IMR-90 (cell line): Measurements from ENCODE around the gene CRYGN. TPM values are rescaled to one million over a fixed set of nuclear protein-coding genes. Genes with fewer than 3 reads are reported as not detected.

Experiments
- ATAC-seq: fragments of 200-7000 bp; cut with Tn5 transposase; 2 replicates; pipeline ENCODE4 v1.9.1; 2020; ENCODE audit warnings: low read depth, mild to moderate bottlenecking, moderate library complexity
- BruUV-seq: library from RNA; stranded (reverse); fragments of 400-500 nt; replicated peaks from 2 replicates; lab custom pipeline; 2021; lab: Mats Ljungman, UMichigan
- CTCF ChIA-PET: fragments of 300-600 bp; formaldehyde crosslinking; extraction: SDS; loops from one replicate; lab custom pipeline; 2021; ENCODE audit warnings: antibody characterized with exemption; lab: Yijun Ruan, JAX
- POLR2A ChIA-PET: fragments of 300-600 bp; sonication (Branson Sonifier 250); formaldehyde crosslinking; loops from one replicate; lab custom pipeline; 2022; ENCODE audit warnings: antibody characterized with exemption; ENCODE audit not compliant: unreplicated experiment; lab: Charles Lee
- DNase-seq: peaks from one replicate; pipeline ENCODE4 v3.0.0; 2013
- H2AFZ ChIP-seq: replicated peaks from 2 replicates; pipeline ENCODE3; 2013; ENCODE audit warnings: low read length, mild to moderate bottlenecking; ENCODE audit not compliant: poor library complexity
- H2AK5ac ChIP-seq: 2 replicates; pipeline ENCODE4 v1.6.1; 2013; ENCODE audit warnings: low read depth, low read length, inconsistent platforms
- H2AK9ac ChIP-seq: replicated peaks from 2 replicates; pipeline ENCODE3; 2013; ENCODE audit warnings: mild to moderate bottlenecking, low read depth, low read length, moderate library complexity; ENCODE audit not compliant: poor library complexity
- H2BK120ac ChIP-seq: 2 replicates; pipeline ENCODE4 v1.6.1; 2013; ENCODE audit warnings: low read depth, low read length, inconsistent platforms
- H2BK15ac ChIP-seq: 3 replicates; pipeline ENCODE4 v1.6.1; 2013; ENCODE audit warnings: low read depth, low read length, inconsistent platforms
- H2BK20ac ChIP-seq: 2 replicates; pipeline ENCODE4 v1.6.1; 2013; ENCODE audit warnings: low read depth, mild to moderate bottlenecking, inconsistent platforms, low read length, moderate library complexity
- H2BK5ac ChIP-seq: 2 replicates; pipeline ENCODE4 v1.6.1; 2013; ENCODE audit warnings: mild to moderate bottlenecking, low read depth, low read length, inconsistent platforms; ENCODE audit not compliant: poor library complexity, severe bottlenecking
- H3K14ac ChIP-seq: replicated peaks from 2 replicates; pipeline ENCODE4 v1.6.1; 2013; ENCODE audit warnings: low read depth, low read length, inconsistent platforms
- H3K18ac ChIP-seq: 2 replicates; pipeline ENCODE4 v1.6.1; 2013; ENCODE audit warnings: low read depth, low read length, control low read depth
- H3K23ac ChIP-seq: 2 replicates; pipeline ENCODE4 v1.6.1; 2013; ENCODE audit warnings: low read depth, low read length, inconsistent platforms
- H3K27ac ChIP-seq: 2 replicates; pipeline ENCODE4 v1.5.1; 2013; ENCODE audit warnings: mild to moderate bottlenecking, control low read depth, low read length; ENCODE audit not compliant: insufficient read depth
- H3K27me3 ChIP-seq: 2 replicates; pipeline ENCODE4 v1.6.1; 2013; ENCODE audit warnings: low read length; ENCODE audit not compliant: control insufficient read depth, insufficient read depth
- H3K36me3 ChIP-seq: 2 replicates; pipeline ENCODE4 v1.6.1; 2013; ENCODE audit warnings: low read length, mixed read lengths; ENCODE audit not compliant: control insufficient read depth, insufficient read depth
- H3K4ac ChIP-seq: 2 replicates; pipeline ENCODE4 v1.6.1; 2013; ENCODE audit warnings: low read depth, low read length, inconsistent platforms
- H3K4me1 ChIP-seq: 2 replicates; pipeline ENCODE4 v1.6.1; 2013; ENCODE audit warnings: low read length, mixed read lengths; ENCODE audit not compliant: control insufficient read depth, insufficient read depth
- H3K4me2 ChIP-seq: 2 replicates; pipeline ENCODE4 v1.6.1; 2013; ENCODE audit warnings: low read depth, mild to moderate bottlenecking, control low read depth, low read length, moderate library complexity
- H3K4me3 ChIP-seq: 2 replicates; pipeline ENCODE4 v1.5.1; 2013; ENCODE audit warnings: low read depth, mild to moderate bottlenecking, control low read depth, low read length, moderate library complexity; ENCODE audit not compliant: insufficient read depth
- H3K56ac ChIP-seq: 2 replicates; pipeline ENCODE4 v1.6.1; 2013; ENCODE audit warnings: low read length, inconsistent platforms; ENCODE audit not compliant: insufficient read depth; ENCODE audit errors: extremely low read depth
- H3K79me1 ChIP-seq, 2 experiments: 2 replicates each; pipeline ENCODE4 v1.6.1; 2013; ENCODE audit warnings: low read length in 2 of 2, inconsistent platforms in 1 of 2, low read depth in 1 of 2
- H3K9ac ChIP-seq: 2 replicates; pipeline ENCODE4 v1.6.1; 2013; ENCODE audit warnings: low read depth, low read length, control low read depth
- H3K9me1 ChIP-seq: 2 replicates; pipeline ENCODE4 v1.6.1; 2013; ENCODE audit warnings: low read length, inconsistent platforms; ENCODE audit not compliant: insufficient read depth
- H3K9me3 ChIP-seq: 2 replicates; pipeline ENCODE4 v1.6.1; 2013; ENCODE audit warnings: low read length; ENCODE audit not compliant: control insufficient read depth, insufficient read depth
- H4K20me1 ChIP-seq: 2 replicates; pipeline ENCODE4 v1.6.1; 2013; ENCODE audit warnings: low read length, inconsistent platforms; ENCODE audit not compliant: insufficient read depth
- H4K5ac ChIP-seq: 2 replicates; pipeline ENCODE4 v1.6.1; 2013; ENCODE audit warnings: mild to moderate bottlenecking, low read depth, low read length, control low read depth
- H4K8ac ChIP-seq, 2 experiments: 2 replicates each; pipeline ENCODE4 v1.6.1; 2013; ENCODE audit warnings: low read depth in 2 of 2, low read length in 2 of 2, control low read depth in 1 of 2, inconsistent platforms in 1 of 2
- H4K91ac ChIP-seq: 2 replicates; pipeline ENCODE4 v1.6.1; 2013; ENCODE audit warnings: low read depth, low read length, inconsistent platforms; ENCODE audit not compliant: insufficient read depth
- BHLHE40 ChIP-seq: fragments of 150-350 bp; IDR thresholded peaks from 2 replicates; pipeline ENCODE4 v1.6.1; 2016; ENCODE audit warnings: mild to moderate bottlenecking, low read depth, low read length
- CEBPB ChIP-seq: IDR thresholded peaks from 2 replicates; pipeline ENCODE4 v1.6.1; 2012; ENCODE audit warnings: low read depth, low read length, improper control_type of control experiment
- CTCF ChIP-seq: conservative IDR thresholded peaks from 2 replicates; pipeline ENCODE4 v1.5.1; 2012; ENCODE audit warnings: mild to moderate bottlenecking, low read depth, low read length, improper control_type of control experiment
- ELK1 ChIP-seq: fragments of 150-350 bp; IDR thresholded peaks from 2 replicates; pipeline ENCODE4 v1.6.1; 2016; ENCODE audit warnings: low read depth, mild to moderate bottlenecking, low read length, moderate library complexity, borderline replicate concordance
- FOS ChIP-seq: fragments of 150-350 bp; IDR thresholded peaks from 2 replicates; pipeline ENCODE4 v1.6.1; 2016; ENCODE audit warnings: low read depth, low read length
- MAZ ChIP-seq: IDR thresholded peaks from 2 replicates; pipeline ENCODE4 v1.6.1; 2012; ENCODE audit warnings: low read depth, mild to moderate bottlenecking, low read length, improper control_type of control experiment, moderate library complexity, borderline replicate concordance
- MXI1 ChIP-seq: IDR thresholded peaks from 2 replicates; pipeline ENCODE4 v1.6.1; 2012; ENCODE audit warnings: low read depth, mild to moderate bottlenecking, low read length, moderate library complexity, borderline replicate concordance
- NFE2L2 ChIP-seq: fragments of 150-350 bp; IDR thresholded peaks from 2 replicates; pipeline ENCODE4 v1.6.1; 2016; ENCODE audit warnings: low read depth, mild to moderate bottlenecking, low read length
- POLR2A ChIP-seq: IDR thresholded peaks from 2 replicates; pipeline ENCODE4 v1.6.1; 2012; ENCODE audit warnings: mild to moderate bottlenecking, low read depth, low read length
- RAD21 ChIP-seq: IDR thresholded peaks from 2 replicates; pipeline ENCODE4 v1.6.1; 2012; ENCODE audit warnings: low read length, improper control_type of control experiment
- RCOR1 ChIP-seq: IDR thresholded peaks from 2 replicates; pipeline ENCODE4 v1.6.1; 2012; ENCODE audit warnings: mild to moderate bottlenecking, low read length, improper control_type of control experiment; ENCODE audit not compliant: insufficient replicate concordance
- RFX5 ChIP-seq: IDR thresholded peaks from 2 replicates; pipeline ENCODE4 v1.8.0; 2012; ENCODE audit warnings: low read depth, mild to moderate bottlenecking, low read length, moderate library complexity
- SMC3 ChIP-seq: fragments of 150-350 bp; IDR thresholded peaks from 2 replicates; pipeline ENCODE4 v1.6.1; 2016; ENCODE audit warnings: low read depth, mild to moderate bottlenecking, antibody characterized with exemption, low read length, moderate library complexity
- USF2 ChIP-seq: fragments of 150-350 bp; IDR thresholded peaks from 2 replicates; pipeline ENCODE4 v1.6.1; 2017; ENCODE audit warnings: mild to moderate bottlenecking, antibody characterized with exemption, low read length, low read depth
- WGBS, 2 experiments: methylation state at CpG; one replicate each; pipeline versions ENCODE4 v1.1.5 to v1.1.7; 2013; ENCODE audit warnings: missing lambda C conversion rate in 2 of 2; ENCODE audit not compliant: insufficient read length in 1 of 2; ENCODE audit errors: extremely low coverage in 2 of 2; 5-methylcytosine and 5-hydroxymethylcytosine counted together
- dilution Hi-C: fragments of 300-500 bp; cut with HindIII; formaldehyde crosslinking; loops from one replicate; pipeline ENCODE4 v1.14.3; 2018; ENCODE audit warnings: low sequenced_read_pairs; ENCODE audit not compliant: unreplicated experiment
- in situ Hi-C: fragments of 300-500 bp; cut with MboI; formaldehyde crosslinking; loops from 3 replicates; pipeline ENCODE4 v1.14.3; 2019; ENCODE audit warnings: low sequenced_read_pairs, inconsistent platforms, mixed read lengths
- intact Hi-C: fragments of 100-400 bp; cut with micrococcal nuclease; formaldehyde crosslinking; loops from 2 replicates; pipeline ENCODE4 v1.10.0; 2022
- polyA plus RNA-seq, 3 experiments: library from polyadenylated mRNA; depleted of rRNA; stranded (reverse); fragments of >200 nt; gene quantifications; 2 replicates each; pipeline ENCODE4 v1.2.3, GENCODE V29; 2012; ENCODE audit warnings: low replicate concordance in 1 of 3
- total RNA-seq: library from RNA; depleted of rRNA; stranded (reverse); fragments of >200 nt; gene quantifications from 2 replicates; pipeline ENCODE4 v1.2.3, GENCODE V29; 2012

CRYGN gene
- total and polyA plus RNA-seq, 2 of the 4 experiments (the other 2 are of a cell fraction), result not detected

DNA sequence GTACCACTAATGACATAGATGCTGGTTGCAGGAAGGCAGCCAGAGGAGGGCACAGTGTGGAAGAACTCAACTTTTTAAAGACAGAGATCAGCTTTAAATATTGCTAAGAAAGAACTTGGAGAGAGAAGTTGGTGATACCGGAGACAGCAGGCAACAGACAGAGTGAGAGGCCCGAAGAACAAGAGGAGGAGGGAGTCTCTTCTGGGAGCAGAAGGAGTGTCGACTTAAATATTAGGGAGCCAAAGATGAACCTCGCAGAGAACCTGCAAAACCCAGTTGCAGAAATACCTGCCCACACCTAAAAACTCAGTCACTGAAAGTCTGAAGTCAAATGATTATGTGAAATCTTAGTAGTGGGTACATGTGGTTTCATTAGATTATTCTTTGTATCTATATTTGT is 26.7 kb downstream of the CRYGN start:
- peaks cover 66% of the 10 kb centered on the region for H3K27me3 ChIP-seq

More for the DNA sequence above, 26.7 kb downstream of the CRYGN start:
- no peak overlapping the region for H2BK20ac ChIP-seq
- no peak overlapping the region for H3K14ac ChIP-seq
- H3K9me3 ChIP-seq, result no peaks in the 10 kb centered on the region; the same call in 1 of the 2 replicates
- H2BK120ac ChIP-seq, result no peak overlapping the region
- intact Hi-C loops (no loop called here), in situ Hi-C loops (no loop called here), dilution Hi-C loops (no loop called here)
- H2BK15ac ChIP-seq, result no peak overlapping the region
- no peak for TF ChIP-seq MAZ
- TF ChIP-seq SMC3, result no peak
- no peak for TF ChIP-seq NFE2L2
- TF ChIP-seq RAD21, result no peak
- no peak for TF ChIP-seq FOS
- TF ChIP-seq USF2, result no peak
- TF ChIP-seq CTCF, result no peak
- no peak for TF ChIP-seq CEBPB
- no peak for TF ChIP-seq RFX5
- no peak for TF ChIP-seq RCOR1
- no peak for TF ChIP-seq ELK1
- TF ChIP-seq POLR2A, result no peak
- TF ChIP-seq BHLHE40, result no peak
- no peak for TF ChIP-seq MXI1
- no peak overlapping the region for H4K91ac ChIP-seq
- H3K9me1 ChIP-seq, result 0 out of 2 replicates have a peak, but pooled peaks cover 3% of the 10 kb centered on the region
- no peak overlapping the region for H3K23ac ChIP-seq
- BruUV-seq, result no TSS peak
- H4K5ac ChIP-seq, result no peak overlapping the region
- no peak overlapping the region for H2BK5ac ChIP-seq
- no peaks in the 10 kb centered on the region for H3K79me1 ChIP-seq
- H3K27ac ChIP-seq, result no peak overlapping the region
- H2AK5ac ChIP-seq, result no peak overlapping the region
- H3K56ac ChIP-seq, result no peak overlapping the region
- no peak overlapping the region for H3K9ac ChIP-seq
- no peak overlapping the region for H3K18ac ChIP-seq
- no peak for DNase-seq
- H4K20me1 ChIP-seq, result no peaks in the 10 kb centered on the region
- no peak overlapping the region for H3K4me2 ChIP-seq
- no peak for ATAC-seq
- H3K4me1 ChIP-seq, result no peaks in the 10 kb centered on the region; the same call in 1 of the 2 replicates
- H3K36me3 ChIP-seq, result no peaks in the 10 kb centered on the region
- no peak overlapping the region for H2AK9ac ChIP-seq
- WGBS, 2 experiments, result no CpG with 5 or more reads among the region's 4 CpGs
- H3K4me3 ChIP-seq, result no peak overlapping the region
- ChIA-PET CTCF (no interaction called here), POLR2A (no interaction called here)
- no peak overlapping the region for H2AFZ ChIP-seq
- no peak overlapping the region for H3K4ac ChIP-seq
- H4K8ac ChIP-seq, result no peak overlapping the region
